Smooth muscle cell (in vitro differentiated cells): ENCODE measurements around the gene TLCD5. TPM values are rescaled to one million over a fixed set of nuclear protein-coding genes. Genes with fewer than 3 reads are reported as not detected.

Experiments
- DNase-seq: peaks from one replicate; lab custom pipeline; 2025; ENCODE audit not compliant: unreplicated experiment; lab: John Stamatoyannopoulos, UW
- H2AFZ ChIP-seq: fragments of 200-600 bp; sonication (generic); 2 replicates; pipeline ENCODE4 v1.6.0; 2016; ENCODE audit warnings: antibody characterized with exemption, low read depth, mild to moderate bottlenecking
- H3F3A ChIP-seq: fragments of 200-600 bp; sonication (generic); 2 replicates; pipeline ENCODE4 v1.6.0; 2017; ENCODE audit warnings: antibody characterized with exemption, low read depth
- H3K27ac ChIP-seq: fragments of 200-600 bp; sonication (generic); 2 replicates; pipeline ENCODE4 v1.5.1; 2016; ENCODE audit warnings: low read depth, mild to moderate bottlenecking
- H3K27me3 ChIP-seq: fragments of 200-600 bp; sonication (generic); 2 replicates; pipeline ENCODE4 v1.6.1; 2016; ENCODE audit warnings: low read depth, mild to moderate bottlenecking
- H3K36me3 ChIP-seq: fragments of 200-600 bp; sonication (generic); 2 replicates; pipeline ENCODE4 v1.5.1; 2016; ENCODE audit warnings: low read depth
- H3K4me1 ChIP-seq: fragments of 200-600 bp; sonication (generic); 2 replicates; pipeline ENCODE4 v1.5.1; 2016; ENCODE audit warnings: low read depth
- H3K4me2 ChIP-seq: fragments of 200-600 bp; sonication (generic); 2 replicates; pipeline ENCODE4 v1.6.0; 2016; ENCODE audit warnings: mild to moderate bottlenecking
- H3K4me3 ChIP-seq: fragments of 200-600 bp; sonication (generic); 2 replicates; pipeline ENCODE4 v1.5.1; 2016; ENCODE audit warnings: mild to moderate bottlenecking
- H3K79me2 ChIP-seq: fragments of 200-600 bp; sonication (generic); 2 replicates; pipeline ENCODE4 v1.6.0; 2016; ENCODE audit warnings: low read depth, mild to moderate bottlenecking
- H3K9ac ChIP-seq: fragments of 200-600 bp; sonication (generic); 2 replicates; pipeline ENCODE4 v1.6.0; 2016; ENCODE audit warnings: low read depth
- H3K9me3 ChIP-seq: fragments of 200-600 bp; sonication (generic); replicated peaks from 2 replicates; pipeline ENCODE4 v1.5.1; 2016; ENCODE audit warnings: low read depth
- H4K20me1 ChIP-seq: fragments of 200-600 bp; sonication (generic); 2 replicates; pipeline ENCODE4 v1.6.0; 2016; ENCODE audit warnings: low read depth
- CTCF ChIP-seq: fragments of 200-600 bp; sonication (generic); IDR thresholded peaks from 2 replicates; pipeline ENCODE4 v1.5.1; 2017; ENCODE audit warnings: borderline replicate concordance, mild to moderate bottlenecking, antibody characterized with exemption; ENCODE audit not compliant: insufficient read depth, poor library complexity, severe bottlenecking
- WGBS: methylation state at CpG from one replicate; pipeline ENCODE4 v1.1.7; 2016; ENCODE audit warnings: low lambda C conversion rate; 5-methylcytosine and 5-hydroxymethylcytosine counted together
- polyA plus RNA-seq: library from polyadenylated mRNA; unstranded; fragments of >200 nt; fragmentation: Nextera tagmentation; extraction: Ambion mirVana; gene quantifications from 2 replicates; pipeline ENCODE4 v1.2.1, GENCODE V29; 2016
- total RNA-seq: library from RNA; depleted of rRNA; stranded (reverse); fragments of >200 nt; gene quantifications from 2 replicates; pipeline ENCODE4 v1.2.3, GENCODE V29; 2014

The TLCD5 gene
- total and polyA plus RNA-seq, 2 experiments from 2014 or later, result 6.0 to 6.6 TPM

- Histone ChIP-seq H3F3A (peaks cover 14% of the 10 kb centered on the region), H3K4me1 (peaks cover 51% of the 10 kb centered on the region), H3K27ac (peak overlapping the region; percentile 17), H3K9me3 (no peaks in the 10 kb centered on the region), H3K36me3 (no peaks in the 10 kb centered on the region), H3K27me3 (no peaks in the 10 kb centered on the region), H3K9ac (no peak overlapping the region), H2AFZ (no peak overlapping the region), H3K79me2 (peaks cover 100% of the 10 kb centered on the region), H4K20me1 (peaks cover 100% of the 10 kb centered on the region), H3K4me2 (peak overlapping the region; percentile 98), H3K4me3 (no peak overlapping the region)
- TF ChIP-seq CTCF, result no peak
- DNase-seq, result no peak
- WGBS, result 97% methylated on average over 3 of the region's 3 CpGs
Measured at GRCh38 chr11:120342678-120343077, 17.6 kb downstream of the TLCD5 start.

- Histone ChIP-seq H3K79me2 (peaks cover 100% of the 10 kb centered on the region), H4K20me1 (peaks cover 100% of the 10 kb centered on the region), H3K36me3 (no peaks in the 10 kb centered on the region), H3K4me1 (peaks cover 46% of the 10 kb centered on the region), H3K9me3 (no peaks in the 10 kb centered on the region), H2AFZ (no peak overlapping the region), H3K9ac (no peak overlapping the region), H3K4me2 (peak overlapping the region; percentile 66), H3K27me3 (no peaks in the 10 kb centered on the region), H3F3A (peaks cover 14% of the 10 kb centered on the region), H3K27ac (peak overlapping the region; percentile 17), H3K4me3 (no peak overlapping the region)
- no peak for DNase-seq
- 94% methylated on average over 2 of the region's 2 CpGs for WGBS
- no peak for TF ChIP-seq CTCF
Measured at GRCh38 chr11:120343429-120343828, 18.3 kb downstream of the TLCD5 start.

GRCh38 chr11:120344302-120345004, 19.4 kb downstream of the TLCD5 start:
- Histone ChIP-seq H3K4me3 (no peak overlapping the region), H3K9me3 (no peaks in the 10 kb centered on the region), H4K20me1 (peaks cover 100% of the 10 kb centered on the region), H3K4me2 (peak overlapping the region; percentile 66), H3K27me3 (no peaks in the 10 kb centered on the region), H3K9ac (peak overlapping the region; percentile 3), H3K79me2 (peaks cover 100% of the 10 kb centered on the region), H3F3A (peaks cover 17% of the 10 kb centered on the region), H3K4me1 (peaks cover 36% of the 10 kb centered on the region), H2AFZ (no peak overlapping the region), H3K27ac (peak overlapping the region; percentile 12), H3K36me3 (no peaks in the 10 kb centered on the region)
- WGBS, result 6% methylated on average over 1 of the region's 1 CpG
- TF ChIP-seq CTCF, result no peak
- DNase-seq, result no peak

- no peak for TF ChIP-seq CTCF
- no peak overlapping the region for H3K4me2 ChIP-seq
Measured at GRCh38 chr11:120346233-120346632, 21.1 kb downstream of the TLCD5 start.

More at GRCh38 chr11:120346233-120346632, 21.1 kb downstream of the TLCD5 start:
- Histone ChIP-seq H2AFZ (no peak overlapping the region), H3K4me3 (no peak overlapping the region), H3K9ac (no peak overlapping the region), H3K79me2 (peaks cover 98% of the 10 kb centered on the region), H3F3A (peaks cover 18% of the 10 kb centered on the region), H4K20me1 (peaks cover 98% of the 10 kb centered on the region), H3K36me3 (no peaks in the 10 kb centered on the region), H3K9me3 (no peaks in the 10 kb centered on the region), H3K27ac (no peak overlapping the region), H3K4me1 (peaks cover 27% of the 10 kb centered on the region), H3K27me3 (no peaks in the 10 kb centered on the region)
- WGBS, result 73% methylated on average over 1 of the region's 1 CpG
- DNase-seq, result no peak
